Measurements from ENCODE around the gene FASN. TPM values are rescaled to one million over a fixed set of nuclear protein-coding genes. Genes with fewer than 3 reads are reported as not detected.

The FASN gene
- polyA plus RNA-seq, 2 of the 4 experiments (the other 2 are of a cell fraction) = 12.9 to 169 TPM

- DNase-seq (ENCODE audit: low read depth in 1 of 2, low spot score in 1 of 2) = no peak
- H3K9me3 ChIP-seq = no peaks in the 10 kb centered on the region
- ChIA-PET POLR2A (interaction anchor here (0.7 kb wide), 1 partner anchor 28 kb away, joined by 3 read pairs; no protein-coding TSS in a partner anchor), CTCF (interaction anchor here (1.2 to 1.7 kb wide), 5 partner anchors 10 to 96 kb away, joined by 3 to 4 read pairs (median 4); no protein-coding TSS in a partner anchor)
- no peak; a peak in 1 of 6 replicates for ATAC-seq
- H3K4me3 ChIP-seq = no peak overlapping the region
- H3K4me1 ChIP-seq = no peaks in the 10 kb centered on the region
- WGBS (ENCODE audit: missing lambda C conversion rate) = 91% methylated on average over 35 of the region's 35 CpGs
- TF ChIP-seq PHF8 (IDR thresholded peaks at IDR 0.05; ENCODE audit: borderline replicate concordance, low read depth) = no peak
- no peak overlapping the region for H3K27ac ChIP-seq
- H3K4me2 ChIP-seq = no peak overlapping the region
- FAIRE-seq = no peak
Measured at GRCh38 chr17:82126556-82127314, 28.7 kb upstream of the FASN start.

DNA sequence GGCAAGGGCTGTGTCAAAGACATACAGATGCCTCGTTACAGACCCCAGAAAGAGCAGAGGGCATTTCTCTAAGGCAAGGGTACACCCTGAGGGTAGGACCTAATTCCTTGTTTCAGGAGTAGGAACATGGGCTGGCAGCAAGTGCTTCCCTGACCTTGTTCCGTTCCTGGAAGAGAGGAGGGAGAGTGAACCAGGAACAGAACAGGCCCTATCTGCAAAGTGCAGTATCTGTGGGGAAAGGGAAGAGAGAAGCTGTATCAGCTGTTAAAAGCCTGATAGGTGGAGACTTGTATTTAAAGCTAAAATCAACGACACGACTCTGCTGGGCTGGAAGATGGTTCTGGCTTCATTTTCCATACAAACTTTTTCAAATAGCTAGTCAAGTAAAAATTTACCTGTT, 26.1 kb upstream of the FASN start:
- ATAC-seq (no peak), DNase-seq (ENCODE audit: low read depth in 1 of 2, low spot score in 1 of 2) (no peak), FAIRE-seq (no peak)
- H3K9me3 ChIP-seq = no peaks in the 10 kb centered on the region
- H3K27ac ChIP-seq = no peak overlapping the region
- POLR2A ChIA-PET = interaction anchor here (0.9 to 1.2 kb wide), 2 partner anchors 26 to 86 kb away, joined by 4 to 5 read pairs; partner anchors contain the start of genes DCXR and FASN
- CTCF ChIA-PET = interaction anchor here (0.9 to 2.1 kb wide), 6 partner anchors 11 to 48 kb away, joined by 3 to 5 read pairs (median 3); no protein-coding TSS in a partner anchor
- TF ChIP-seq, protein P1, sequence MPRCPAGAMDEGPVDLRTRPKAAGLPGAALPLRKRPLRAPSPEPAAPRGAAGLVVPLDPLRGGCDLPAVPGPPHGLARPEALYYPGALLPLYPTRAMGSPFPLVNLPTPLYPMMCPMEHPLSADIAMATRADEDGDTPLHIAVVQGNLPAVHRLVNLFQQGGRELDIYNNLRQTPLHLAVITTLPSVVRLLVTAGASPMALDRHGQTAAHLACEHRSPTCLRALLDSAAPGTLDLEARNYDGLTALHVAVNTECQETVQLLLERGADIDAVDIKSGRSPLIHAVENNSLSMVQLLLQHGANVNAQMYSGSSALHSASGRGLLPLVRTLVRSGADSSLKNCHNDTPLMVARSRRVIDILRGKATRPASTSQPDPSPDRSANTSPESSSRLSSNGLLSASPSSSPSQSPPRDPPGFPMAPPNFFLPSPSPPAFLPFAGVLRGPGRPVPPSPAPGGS (IDR thresholded peaks at IDR 0.05) = no peak
- TF ChIP-seq BHLHE40 (IDR thresholded peaks at IDR 0.05; ENCODE audit: low read depth, low read length) (no peak), ATOH8 (CRISPR knock-in tag; IDR thresholded peaks at IDR 0.05; ENCODE audit: low read depth) (no peak), FOXS1 (CRISPR knock-in tag; IDR thresholded peaks at IDR 0.05) (no peak), JUN (IDR thresholded peaks at IDR 0.05) (no peak), KDM1A (IDR thresholded peaks at IDR 0.05; ENCODE audit: low read depth) (no peak), ELK1 (IDR thresholded peaks at IDR 0.05; ENCODE audit: low read depth, low read length) (no peak), HMGXB4 (CRISPR knock-in tag; IDR thresholded peaks at IDR 0.05; ENCODE audit: borderline replicate concordance) (no peak), RAD21 (conservative IDR thresholded peaks at IDR 0.05 in 1 of 2, IDR thresholded peaks at IDR 0.05 in 1 of 2) (no peak), NFE2L2 (conservative IDR thresholded peaks at IDR 0.05; ENCODE audit: low read length) (no peak), RCOR1 (IDR thresholded peaks at IDR 0.05; ENCODE audit: low read depth, low read length) (no peak), MYC (IDR thresholded peaks at IDR 0.05; ENCODE audit: borderline replicate concordance, low read length) (no peak), HES2 (IDR thresholded peaks at IDR 0.05) (no peak), HOXB13 (CRISPR knock-in tag; IDR thresholded peaks at IDR 0.05; ENCODE audit: low read depth) (no peak), NPAS2 (CRISPR knock-in tag; IDR thresholded peaks at IDR 0.05; ENCODE audit: borderline replicate concordance) (no peak), TFCP2L1 (CRISPR knock-in tag; IDR thresholded peaks at IDR 0.05) (no peak), PHF8 (IDR thresholded peaks at IDR 0.05; ENCODE audit: borderline replicate concordance, low read depth) (no peak)
- TF ChIP-seq, protein P2, sequence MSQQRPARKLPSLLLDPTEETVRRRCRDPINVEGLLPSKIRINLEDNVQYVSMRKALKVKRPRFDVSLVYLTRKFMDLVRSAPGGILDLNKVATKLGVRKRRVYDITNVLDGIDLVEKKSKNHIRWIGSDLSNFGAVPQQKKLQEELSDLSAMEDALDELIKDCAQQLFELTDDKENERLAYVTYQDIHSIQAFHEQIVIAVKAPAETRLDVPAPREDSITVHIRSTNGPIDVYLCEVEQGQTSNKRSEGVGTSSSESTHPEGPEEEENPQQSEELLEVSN (IDR thresholded peaks at IDR 0.05; ENCODE audit: borderline replicate concordance, low read depth) = no peak
- H3K4me1 ChIP-seq = no peaks in the 10 kb centered on the region
- H3K4me3 ChIP-seq = no peak overlapping the region
- WGBS (ENCODE audit: missing lambda C conversion rate) = 92% methylated on average over 4 of the region's 4 CpGs
- no peak overlapping the region for H3K4me2 ChIP-seq

All from A549 (cell line).